GM19372 (cell line): ENCODE data around the gene DPEP1.
"Not testable (repeated sequence)": the region's sequence is repeated elsewhere in the genome, so short reads cannot be mapped to it uniquely, and the experiment has no call there.

Experiments
- ATAC-seq: cut with Tn5 transposase; IDR thresholded peaks from one replicate; pipeline ENCODE4 v1.9.1; 2021; ENCODE audit warnings: mild to moderate bottlenecking, low read depth, moderate library complexity; ENCODE audit not compliant: unreplicated experiment

Gene DPEP1

GRCh38 chr16:89641458-89642119, 28.1 kb downstream of the DPEP1 start:
- ATAC-seq = no peak

DNA sequence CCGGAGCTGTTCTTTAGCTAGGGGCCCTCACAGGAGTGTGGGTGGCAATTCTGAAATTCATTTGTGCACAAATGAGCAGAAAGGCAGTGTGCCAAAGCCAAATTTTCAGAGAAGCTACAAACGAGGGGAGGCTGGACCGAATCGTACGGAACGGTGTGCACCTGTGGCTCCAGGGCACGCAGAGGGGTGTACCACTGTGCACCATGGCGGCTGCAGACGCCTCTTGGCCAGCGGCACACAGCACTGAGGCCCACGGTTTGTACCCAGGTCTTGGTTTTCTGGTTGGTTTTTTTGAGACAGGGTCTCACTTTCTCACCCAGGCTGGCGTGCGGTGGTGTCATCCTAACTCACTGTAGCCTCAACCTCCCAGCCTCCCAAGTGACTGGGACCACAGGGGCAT, 29.1 kb downstream of the DPEP1 start:
- ATAC-seq = no peak

DNA sequence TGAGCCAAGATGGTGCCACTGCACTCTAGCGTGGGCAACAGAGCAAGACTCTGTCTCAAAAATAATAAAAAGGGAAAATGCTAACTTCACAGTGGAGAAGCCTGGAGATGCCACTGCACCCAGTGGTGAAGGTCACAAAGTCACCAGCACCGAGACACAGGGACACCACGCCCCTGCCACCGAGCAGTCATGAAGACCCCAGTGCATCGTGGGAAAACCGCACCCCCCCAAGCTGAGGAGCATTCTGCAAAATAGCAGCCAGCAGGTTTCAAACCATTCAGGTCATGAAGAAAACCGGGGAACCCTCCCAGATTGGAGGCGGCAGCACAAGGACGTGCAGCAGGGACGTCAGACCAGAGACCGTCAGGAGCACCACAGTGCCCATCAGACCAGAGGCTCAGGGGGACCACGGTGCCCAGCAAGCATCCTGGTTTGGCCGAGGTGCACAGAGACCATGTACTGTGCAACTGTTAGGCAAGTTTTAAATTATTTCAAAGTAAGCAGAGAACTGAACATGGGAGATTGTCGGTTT, 30.4 kb downstream of the DPEP1 start:
- no peak for ATAC-seq

- no peak for ATAC-seq
Measured at GRCh38 chr16:89645122-89645521, 31.7 kb downstream of the DPEP1 start.

- no peak for ATAC-seq
Measured at GRCh38 chr16:89646270-89646669, 32.8 kb downstream of the DPEP1 start.

DNA sequence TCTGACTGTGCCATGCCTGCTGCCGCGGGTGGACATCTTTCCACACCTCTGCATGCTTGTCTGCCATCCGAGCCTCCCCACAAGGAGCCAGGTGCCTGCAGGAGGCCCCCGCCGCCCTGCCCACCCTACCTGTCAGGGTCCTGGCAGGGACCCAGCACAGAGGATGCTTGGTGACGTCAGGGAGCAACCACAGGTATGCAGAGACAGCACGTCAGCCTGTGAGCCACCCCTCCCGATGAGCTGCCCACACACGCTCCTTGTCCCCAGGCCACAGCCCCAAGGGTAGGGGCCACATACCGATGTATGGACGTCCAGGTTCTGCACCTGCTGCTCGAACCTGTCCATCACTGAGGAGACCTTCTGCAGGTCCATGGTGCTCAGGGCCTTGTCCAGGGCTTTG, 33.5 kb downstream of the DPEP1 start:
- no peak for ATAC-seq

GRCh38 chr16:89651584-89651983, 38.1 kb downstream of the DPEP1 start:
- ATAC-seq = no peak

DNA sequence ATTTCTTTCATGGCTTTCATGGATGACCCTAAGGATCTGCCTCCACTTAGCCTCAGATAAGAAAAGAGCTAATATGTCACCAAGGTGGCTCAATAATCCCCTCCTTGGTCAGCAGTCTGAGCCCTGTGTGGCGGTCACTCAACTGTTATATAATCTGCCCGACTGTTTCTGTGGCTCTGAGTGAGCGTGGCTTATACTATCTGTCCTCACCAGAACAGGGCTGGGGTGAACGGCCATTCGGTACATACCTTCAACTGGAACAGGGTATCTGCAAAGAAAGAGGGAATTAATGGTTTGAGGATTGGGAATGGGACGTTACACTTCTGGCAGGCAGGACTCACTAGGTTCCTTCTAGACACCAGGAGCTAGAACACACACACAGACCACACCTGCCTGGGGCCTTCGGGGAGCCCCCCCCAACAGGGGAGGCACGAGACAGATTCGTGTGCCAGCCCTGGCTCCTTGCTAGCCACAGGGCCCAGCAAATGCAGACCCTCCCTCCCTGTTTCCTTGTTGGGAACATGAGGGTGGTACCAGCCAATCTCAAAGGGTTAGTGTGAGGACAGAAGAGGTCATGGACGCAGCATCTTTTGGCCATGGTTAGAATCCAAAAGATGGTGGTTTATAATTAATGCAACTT, 40.3 kb downstream of the DPEP1 start:
- no peak for ATAC-seq

- ATAC-seq = no peak
Measured at GRCh38 chr16:89655062-89655643, 41.7 kb downstream of the DPEP1 start.

DNA sequence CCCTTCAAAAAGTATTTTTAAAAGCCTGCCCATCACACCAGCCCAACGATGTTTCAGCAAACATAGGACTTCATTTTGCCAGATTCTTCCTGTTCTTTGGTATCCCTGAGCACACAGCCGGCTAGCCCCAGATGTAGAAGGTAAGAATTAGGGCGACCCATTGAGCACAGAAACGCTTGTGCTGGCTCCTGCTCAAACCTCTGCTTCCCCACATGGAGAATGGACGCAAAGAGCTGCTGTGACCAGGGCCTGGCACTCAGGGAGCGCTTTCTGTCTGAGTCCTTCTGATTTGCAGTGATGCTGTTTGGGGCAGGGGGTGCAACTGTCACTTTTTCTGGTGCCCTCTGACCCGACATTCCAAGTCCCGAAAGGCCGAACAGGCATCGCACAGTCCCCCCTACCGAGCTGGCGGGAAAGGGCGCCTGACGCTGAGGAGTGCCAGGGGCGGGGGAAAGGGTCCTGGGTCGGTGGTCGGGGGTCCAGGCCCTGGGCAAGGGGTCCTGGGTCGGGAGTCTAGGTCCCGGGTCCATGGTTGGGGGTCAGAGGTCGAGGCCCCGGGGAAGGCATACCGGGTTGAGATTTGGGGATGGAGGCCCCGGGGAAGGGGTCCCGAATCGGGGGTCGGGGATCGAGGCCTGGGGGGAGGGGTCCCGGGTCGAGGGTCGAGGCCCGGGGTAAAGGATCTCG, 43.1 kb downstream of the DPEP1 start:
- ATAC-seq = no peak

GRCh38 chr16:89657442-89658220, 44.2 kb downstream of the DPEP1 start, which contains the start of the genes CHMP1A and SPATA33:
CHMP1A (minus strand) TSS chr16:89657708; CDS start chr16:89657588, 120 bp downstream.
SPATA33 (plus strand) TSS chr16:89657836; CDS start chr16:89657912, 76 bp downstream.
- ATAC-seq = peak; percentile 92

- ATAC-seq = no peak
Measured at GRCh38 chr16:89658221-89658879, 44.9 kb downstream of the DPEP1 start.

DNA sequence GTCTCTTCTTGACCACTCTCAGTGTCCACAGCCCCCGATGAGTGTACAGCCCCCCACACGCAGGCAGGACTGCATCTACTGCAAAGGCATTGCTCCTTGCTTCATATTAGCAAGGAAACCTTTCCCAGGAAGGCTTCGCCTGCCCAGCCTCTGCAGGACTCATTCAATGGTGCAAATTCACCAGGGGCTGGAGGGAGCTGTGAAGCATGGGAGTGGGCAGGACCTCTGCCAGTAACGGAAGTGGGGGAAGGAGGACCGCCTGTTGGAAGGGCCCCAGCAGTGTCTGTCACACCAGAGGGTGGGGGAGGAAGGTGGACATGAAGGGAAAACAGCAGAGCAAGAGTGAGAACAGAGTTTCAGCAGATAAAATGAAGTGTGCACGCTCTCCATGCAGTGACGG, 46.7 kb downstream of the DPEP1 start:
- ATAC-seq = no peak

DNA sequence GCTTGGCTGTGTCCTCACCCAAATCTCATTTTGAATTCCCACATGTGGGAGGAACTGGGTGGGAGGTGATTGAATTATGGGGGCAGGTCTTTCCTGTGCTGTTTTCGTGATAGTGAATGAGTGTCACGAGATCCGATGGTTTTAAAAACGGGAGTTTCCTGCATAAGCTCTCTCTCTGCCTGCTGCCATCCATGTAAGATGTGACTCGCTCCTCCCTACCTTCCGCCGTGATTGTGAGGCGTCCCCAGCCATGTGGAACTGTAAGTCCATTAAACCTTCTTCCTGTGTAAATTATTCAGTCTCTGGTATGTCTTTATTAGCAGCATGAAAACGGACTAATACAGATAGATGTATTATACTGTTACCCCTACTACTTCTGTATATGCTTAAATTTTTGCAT, 47.8 kb downstream of the DPEP1 start:
- ATAC-seq = no peak

DNA sequence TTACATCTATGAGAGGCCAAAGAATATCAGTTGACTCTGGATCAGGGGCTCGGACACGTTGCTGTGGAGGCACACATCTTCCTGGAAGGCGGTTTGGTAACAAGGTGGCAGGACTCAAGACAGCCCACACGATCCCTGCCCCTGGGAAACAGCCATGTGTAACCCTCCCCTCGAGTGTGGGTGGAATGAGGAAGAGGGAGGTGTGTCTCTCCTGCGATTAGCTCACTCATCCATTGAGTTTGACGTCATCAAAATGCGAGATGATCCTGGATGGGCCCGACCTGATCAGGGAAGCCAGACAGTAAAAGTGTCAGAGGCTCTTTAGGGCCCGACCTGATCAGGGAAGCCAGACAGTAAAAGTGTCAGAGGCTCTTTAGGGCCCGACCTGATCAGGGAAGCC, 50.8 kb downstream of the DPEP1 start:
- ATAC-seq = not testable (repeated sequence)

DNA sequence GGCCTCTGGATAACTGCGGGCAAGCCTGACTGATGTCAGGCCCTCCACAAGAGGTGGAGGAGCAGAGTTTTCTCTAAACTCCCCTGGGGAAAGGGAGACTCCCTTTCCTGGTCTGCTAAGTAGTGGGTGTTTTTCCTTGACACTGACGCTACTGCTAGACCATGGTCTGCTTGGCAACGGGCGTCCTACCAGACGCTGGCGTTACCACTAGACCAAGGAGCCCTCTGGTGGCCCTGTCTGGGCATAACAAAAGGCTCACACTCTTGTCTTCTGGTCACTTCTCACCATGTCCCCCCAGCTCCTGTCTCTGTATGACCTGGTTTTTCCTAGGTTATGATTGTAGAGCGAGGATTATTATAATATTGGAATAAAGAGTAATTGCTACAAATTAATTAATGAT, 53.6 kb downstream of the DPEP1 start:
- not testable (repeated sequence) for ATAC-seq

DNA sequence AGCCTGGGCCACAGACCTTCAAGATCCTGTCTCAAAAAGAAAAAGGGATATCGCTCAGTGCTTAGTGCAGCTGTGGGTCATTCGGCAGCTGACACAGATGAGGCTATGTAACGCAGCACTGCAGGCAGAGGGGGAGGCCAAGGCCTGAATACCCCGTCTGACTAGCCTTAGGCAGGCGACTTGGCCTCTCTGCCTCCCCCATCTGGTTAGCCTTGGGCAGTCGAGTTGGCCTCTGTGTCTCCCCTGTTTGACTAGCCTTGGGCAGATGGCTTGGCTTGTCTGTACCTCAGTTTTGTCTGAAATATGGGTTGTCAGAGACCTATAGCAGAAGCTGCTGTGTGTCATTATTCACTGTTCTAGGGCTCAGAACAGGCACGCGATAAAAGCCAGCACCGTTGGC, 54.2 kb downstream of the DPEP1 start:
- no peak for ATAC-seq

DNA sequence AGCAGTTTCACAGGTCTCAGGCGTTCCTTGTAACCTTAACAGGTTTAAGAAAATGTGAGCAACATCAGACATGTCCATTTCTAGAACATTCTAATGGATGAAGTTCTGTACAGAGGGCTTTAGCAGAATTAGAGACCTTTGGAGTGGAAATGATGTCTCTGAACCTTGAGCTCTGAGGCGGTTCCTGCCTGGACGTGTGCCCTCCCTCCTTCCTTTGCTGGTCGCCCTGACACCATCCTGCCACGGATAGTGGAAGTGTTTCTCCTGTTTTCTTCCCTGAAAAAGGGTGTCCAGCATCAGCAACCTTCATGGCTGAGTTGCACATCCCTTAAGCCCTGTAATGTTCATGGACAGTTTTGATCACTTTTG, 55.3 kb downstream of the DPEP1 start:
- ATAC-seq = no peak

- ATAC-seq = no peak
Measured at GRCh38 chr16:89669755-89670154, 56.3 kb downstream of the DPEP1 start.
